ENCODE measurements around the gene ANO4.
"Not testable (repeated sequence)": the region's sequence is repeated elsewhere in the genome, so short reads cannot be mapped to it uniquely, and the experiment has no call there.

Gene ANO4

GRCh38 chr12:100955139-100955538 lies 160.6 kb downstream of the ANO4 start:
- peak; percentile 71 for DNase-seq

GRCh38 chr12:100956311-100956852 lies 161.8 kb downstream of the ANO4 start:
- DNase-seq: no peak

- DNase-seq: peak; percentile 46
Observed at GRCh38 chr12:100959481-100959880, 164.9 kb downstream of the ANO4 start.

- DNase-seq: no peak
Observed at GRCh38 chr12:100962086-100962712, 167.6 kb downstream of the ANO4 start.

GRCh38 chr12:100963381-100963780 lies 168.8 kb downstream of the ANO4 start:
- DNase-seq: peak; percentile 13

- no peak for DNase-seq
Observed at GRCh38 chr12:100964028-100964427, 169.5 kb downstream of the ANO4 start.

GRCh38 chr12:100967189-100967588 lies 172.6 kb downstream of the ANO4 start:
- DNase-seq: no peak

GRCh38 chr12:100970894-100971293 lies 176.3 kb downstream of the ANO4 start:
- DNase-seq: no peak

GRCh38 chr12:100972121-100972520 lies 177.5 kb downstream of the ANO4 start:
- no peak for DNase-seq

GRCh38 chr12:100974341-100974740 lies 179.8 kb downstream of the ANO4 start:
- DNase-seq: no peak

- DNase-seq: no peak
Observed at GRCh38 chr12:100974747-100975146, 180.2 kb downstream of the ANO4 start.

- DNase-seq: no peak
Observed at GRCh38 chr12:100976735-100977134, 182.2 kb downstream of the ANO4 start.

GRCh38 chr12:100980856-100981255 lies 186.3 kb downstream of the ANO4 start:
- no peak for DNase-seq

- DNase-seq: no peak
Observed at GRCh38 chr12:100982511-100983183, 188.1 kb downstream of the ANO4 start.

- no peak for DNase-seq
Observed at GRCh38 chr12:100984796-100985195, 190.2 kb downstream of the ANO4 start.

GRCh38 chr12:100986595-100987547 lies 192.3 kb downstream of the ANO4 start:
- no peak for DNase-seq

GRCh38 chr12:100987552-100988521 lies 193.3 kb downstream of the ANO4 start:
- DNase-seq: peak; percentile 24

GRCh38 chr12:100989509-100989908 lies 194.9 kb downstream of the ANO4 start:
- DNase-seq: not testable (repeated sequence)

GRCh38 chr12:100991102-100991501 lies 196.5 kb downstream of the ANO4 start:
- DNase-seq: no peak

- DNase-seq: no peak
Observed at GRCh38 chr12:100992194-100992593, 197.6 kb downstream of the ANO4 start.

GRCh38 chr12:100993916-100994450 lies 199.4 kb downstream of the ANO4 start:
- no peak for DNase-seq

GRCh38 chr12:100995201-100995600 lies 200.6 kb downstream of the ANO4 start:
- DNase-seq: no peak

Measured in fibroblast of skin of right biceps (primary cell).